HEK293 (cell line): ENCODE measurements around the gene SNCG.

ENCODE experiments used
- CTCF ChIA-PET: fragments of 350-600 bp; formaldehyde crosslinking; extraction: SDS; loops from one replicate; lab custom pipeline; 2021; ENCODE audit warnings: antibody characterized with exemption; lab: Yijun Ruan, JAX
- POLR2A ChIA-PET: fragments of 300-600 bp; formaldehyde crosslinking; extraction: SDS; loops from one replicate; lab custom pipeline; 2020; ENCODE audit warnings: antibody characterized with exemption, inconsistent platforms; lab: Yijun Ruan, JAX
- H3K27ac ChIP-seq: fragments of 200-500 bp; sonication (Bioruptor generic); 2 replicates; pipeline ENCODE4 v1.5.1; 2014; ENCODE audit warnings: low read depth, low read length, control low read depth, inconsistent platforms; ENCODE audit errors: extremely low read depth
- H3K36me3 ChIP-seq, 2 experiments: fragments of 200-500 bp in 1 of 2; sonication (Bioruptor generic) in 1 of 2; 1 replicate in 1 of 2; 2 replicates in 1 of 2; pipeline ENCODE4 v1.5.1; 2014 to 2017; ENCODE audit warnings: inconsistent platforms in 2 of 2, low read length in 2 of 2; ENCODE audit not compliant: control insufficient read depth in 2 of 2, insufficient read depth in 1 of 2
- H3K4me1 ChIP-seq: fragments of 200-500 bp; sonication (Bioruptor generic); 2 replicates; pipeline ENCODE4 v1.5.1; 2014; ENCODE audit warnings: mild to moderate bottlenecking, low read length, inconsistent platforms; ENCODE audit not compliant: control insufficient read depth, insufficient read depth
- H3K4me3 ChIP-seq: 2 replicates; pipeline ENCODE4 v1.5.1; 2011; ENCODE audit warnings: low read depth, mild to moderate bottlenecking, control low read depth, low read length, moderate library complexity
- H3K9me3 ChIP-seq: fragments of 200-500 bp; sonication (Bioruptor generic); 2 replicates; pipeline ENCODE4 v1.5.1; 2014; ENCODE audit warnings: low read depth, low read length, inconsistent platforms; ENCODE audit not compliant: control insufficient read depth, insufficient read depth
- KLF1 ChIP-seq: fragments of 450-650 bp; formaldehyde crosslinking; IDR thresholded peaks from 2 replicates; pipeline ENCODE4 v1.5.1; 2016; ENCODE audit warnings: missing biosample characterization, missing genetic modification characterization
- OSR2 ChIP-seq: fragments of 450-650 bp; formaldehyde crosslinking; IDR thresholded peaks from 2 replicates; pipeline ENCODE4 v1.5.1; 2016; ENCODE audit warnings: missing biosample characterization, missing genetic modification characterization
- SETDB1 ChIP-seq: IDR thresholded peaks from one replicate; pipeline ENCODE4 v1.6.1; 2017; ENCODE audit warnings: mild to moderate bottlenecking, low read length, moderate library complexity, mixed read lengths; ENCODE audit not compliant: insufficient read length
- TRIM28 ChIP-seq: IDR thresholded peaks from 2 replicates; pipeline ENCODE4 v1.6.1; 2011; ENCODE audit warnings: low read length, control low read depth, borderline replicate concordance
- YY1 ChIP-seq: fragments of 450-650 bp; formaldehyde crosslinking; IDR thresholded peaks from 2 replicates; pipeline ENCODE4 v1.5.1; 2018; ENCODE audit warnings: missing biosample characterization, missing genetic modification characterization
- ZBTB8A ChIP-seq: fragments of 450-650 bp; formaldehyde crosslinking; IDR thresholded peaks from 2 replicates; pipeline ENCODE4 v1.5.1; 2016; ENCODE audit warnings: missing biosample characterization, missing genetic modification characterization
- ZEB2 ChIP-seq: fragments of 450-650 bp; formaldehyde crosslinking; IDR thresholded peaks from 2 replicates; pipeline ENCODE4 v1.5.1; 2016; ENCODE audit warnings: missing biosample characterization, missing genetic modification characterization
- ZIC2 ChIP-seq: fragments of 450-650 bp; formaldehyde crosslinking; IDR thresholded peaks from 2 replicates; pipeline ENCODE4 v1.5.1; 2016; ENCODE audit warnings: missing biosample characterization, missing genetic modification characterization
- ZNF10 ChIP-seq: fragments of 450-650 bp; formaldehyde crosslinking; IDR thresholded peaks from 2 replicates; pipeline ENCODE4 v1.5.1; 2017; ENCODE audit warnings: missing biosample characterization, missing genetic modification characterization
- ZNF19 ChIP-seq: fragments of 450-650 bp; formaldehyde crosslinking; IDR thresholded peaks from 2 replicates; pipeline ENCODE4; 2016; ENCODE audit warnings: missing biosample characterization, missing genetic modification characterization, low read depth
- ZNF2 ChIP-seq: fragments of 450-650 bp; formaldehyde crosslinking; IDR thresholded peaks from 2 replicates; pipeline ENCODE4 v1.5.1; 2016; ENCODE audit warnings: missing biosample characterization, missing genetic modification characterization
- ZNF292 ChIP-seq: fragments of 450-650 bp; formaldehyde crosslinking; IDR thresholded peaks from 2 replicates; pipeline ENCODE4 v1.5.1; 2016; ENCODE audit warnings: low read depth, missing biosample characterization, missing genetic modification characterization, borderline replicate concordance
- ZNF311 ChIP-seq: fragments of 450-650 bp; formaldehyde crosslinking; IDR thresholded peaks from 2 replicates; pipeline ENCODE4 v1.5.1; 2017; ENCODE audit warnings: missing biosample characterization, missing genetic modification characterization, borderline replicate concordance
- ZNF341 ChIP-seq: fragments of 450-650 bp; formaldehyde crosslinking; IDR thresholded peaks from 2 replicates; pipeline ENCODE4; 2016; ENCODE audit warnings: low read depth, missing biosample characterization, missing genetic modification characterization
- ZNF404 ChIP-seq: fragments of 450-650 bp; formaldehyde crosslinking; IDR thresholded peaks from 2 replicates; pipeline ENCODE4 v1.5.1; 2017; ENCODE audit warnings: missing biosample characterization, missing genetic modification characterization
- ZNF423 ChIP-seq: fragments of 450-650 bp; formaldehyde crosslinking; IDR thresholded peaks from 2 replicates; pipeline ENCODE4 v1.5.1; 2016; ENCODE audit warnings: missing biosample characterization, missing genetic modification characterization
- ZNF549 ChIP-seq: fragments of 450-650 bp; IDR thresholded peaks from 2 replicates; pipeline ENCODE4 v1.5.1; 2018; ENCODE audit warnings: missing biosample characterization, missing genetic modification characterization, mild to moderate bottlenecking, inconsistent platforms, moderate library complexity
- ZNF600 ChIP-seq: fragments of 450-650 bp; formaldehyde crosslinking; IDR thresholded peaks from 2 replicates; pipeline ENCODE4 v1.5.1; 2016; ENCODE audit warnings: missing biosample characterization, missing genetic modification characterization
- ZXDB ChIP-seq: fragments of 450-650 bp; formaldehyde crosslinking; IDR thresholded peaks from 2 replicates; pipeline ENCODE4 v1.5.1; 2016; ENCODE audit warnings: missing biosample characterization, missing genetic modification characterization
- TF ChIP-seq, protein P1 (sequence below): fragments of 450-650 bp; formaldehyde crosslinking; IDR thresholded peaks from 2 replicates; pipeline ENCODE4 v1.5.1; 2016; ENCODE audit warnings: missing biosample characterization, missing genetic modification characterization
- TF ChIP-seq, protein P2 (sequence below): fragments of 450-650 bp; formaldehyde crosslinking; IDR thresholded peaks from 2 replicates; pipeline ENCODE4 v1.5.1; 2017; ENCODE audit warnings: missing biosample characterization, mild to moderate bottlenecking, missing genetic modification characterization, moderate library complexity
- TF ChIP-seq, protein P3 (sequence below): fragments of 450-650 bp; formaldehyde crosslinking; IDR thresholded peaks from 2 replicates; pipeline ENCODE4 v1.5.1; 2017; ENCODE audit warnings: missing biosample characterization, missing genetic modification characterization
- TF ChIP-seq, protein P4 (sequence below): fragments of 450-650 bp; formaldehyde crosslinking; IDR thresholded peaks from 2 replicates; pipeline ENCODE4 v1.5.1; 2016; ENCODE audit warnings: missing biosample characterization, missing genetic modification characterization
- TF ChIP-seq, protein P5 (sequence below): fragments of 450-650 bp; formaldehyde crosslinking; IDR thresholded peaks from 2 replicates; pipeline ENCODE4 v1.5.1; 2016; ENCODE audit warnings: missing biosample characterization, missing genetic modification characterization

SNCG gene

DNA sequence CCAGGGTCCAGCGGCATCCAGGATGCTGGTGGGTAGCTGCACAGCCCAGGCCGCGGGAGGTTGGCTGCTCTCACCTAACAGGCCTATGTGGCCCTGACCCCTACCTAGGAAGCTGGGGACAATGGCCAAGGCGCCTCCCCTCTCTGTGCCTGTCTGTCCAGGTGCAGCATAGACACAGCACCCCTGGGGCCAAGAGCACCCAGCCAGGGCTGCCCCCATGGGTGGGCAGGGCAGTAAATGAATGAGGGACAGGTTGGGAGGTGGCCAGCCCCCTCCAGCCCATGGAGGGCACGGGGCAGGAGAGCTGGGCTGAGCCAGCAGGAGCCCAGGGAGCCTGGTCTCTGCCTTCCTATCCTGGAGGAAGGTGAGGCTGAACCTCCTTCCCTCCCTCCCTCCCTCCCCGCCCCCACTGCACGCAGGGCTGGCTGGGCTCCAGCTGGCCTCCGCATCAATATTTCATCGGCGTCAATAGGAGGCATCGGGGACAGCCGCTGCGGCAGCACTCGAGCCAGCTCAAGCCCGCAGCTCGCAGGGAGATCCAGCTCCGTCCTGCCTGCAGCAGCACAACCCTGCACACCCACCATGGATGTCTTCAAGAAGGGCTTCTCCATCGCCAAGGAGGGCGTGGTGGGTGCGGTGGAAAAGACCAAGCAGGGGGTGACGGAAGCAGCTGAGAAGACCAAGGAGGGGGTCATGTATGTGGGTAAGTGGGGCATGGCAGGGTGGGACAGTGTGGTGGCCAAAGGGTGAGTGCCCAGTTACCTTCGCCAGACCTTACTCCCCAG lies at the start of gene SNCG:
Gene SNCG (plus strand): TSS at position 484 of the 785 bp plus-strand sequence. CDS start 99 bp downstream, at position 583.
- peak; percentile 93 for TF ChIP-seq KLF1 (tag by site-specific recombination)
- 0 out of 2 replicates have a peak, but pooled peaks have one; percentile 21 for TF ChIP-seq ZBTB8A
- TF ChIP-seq ZEB2 (tag by site-specific recombination): no peak
- TF ChIP-seq ZNF341: peak; percentile 82
- TF ChIP-seq ZNF311 (tag by site-specific recombination): no peak
- TF ChIP-seq, protein P1, sequence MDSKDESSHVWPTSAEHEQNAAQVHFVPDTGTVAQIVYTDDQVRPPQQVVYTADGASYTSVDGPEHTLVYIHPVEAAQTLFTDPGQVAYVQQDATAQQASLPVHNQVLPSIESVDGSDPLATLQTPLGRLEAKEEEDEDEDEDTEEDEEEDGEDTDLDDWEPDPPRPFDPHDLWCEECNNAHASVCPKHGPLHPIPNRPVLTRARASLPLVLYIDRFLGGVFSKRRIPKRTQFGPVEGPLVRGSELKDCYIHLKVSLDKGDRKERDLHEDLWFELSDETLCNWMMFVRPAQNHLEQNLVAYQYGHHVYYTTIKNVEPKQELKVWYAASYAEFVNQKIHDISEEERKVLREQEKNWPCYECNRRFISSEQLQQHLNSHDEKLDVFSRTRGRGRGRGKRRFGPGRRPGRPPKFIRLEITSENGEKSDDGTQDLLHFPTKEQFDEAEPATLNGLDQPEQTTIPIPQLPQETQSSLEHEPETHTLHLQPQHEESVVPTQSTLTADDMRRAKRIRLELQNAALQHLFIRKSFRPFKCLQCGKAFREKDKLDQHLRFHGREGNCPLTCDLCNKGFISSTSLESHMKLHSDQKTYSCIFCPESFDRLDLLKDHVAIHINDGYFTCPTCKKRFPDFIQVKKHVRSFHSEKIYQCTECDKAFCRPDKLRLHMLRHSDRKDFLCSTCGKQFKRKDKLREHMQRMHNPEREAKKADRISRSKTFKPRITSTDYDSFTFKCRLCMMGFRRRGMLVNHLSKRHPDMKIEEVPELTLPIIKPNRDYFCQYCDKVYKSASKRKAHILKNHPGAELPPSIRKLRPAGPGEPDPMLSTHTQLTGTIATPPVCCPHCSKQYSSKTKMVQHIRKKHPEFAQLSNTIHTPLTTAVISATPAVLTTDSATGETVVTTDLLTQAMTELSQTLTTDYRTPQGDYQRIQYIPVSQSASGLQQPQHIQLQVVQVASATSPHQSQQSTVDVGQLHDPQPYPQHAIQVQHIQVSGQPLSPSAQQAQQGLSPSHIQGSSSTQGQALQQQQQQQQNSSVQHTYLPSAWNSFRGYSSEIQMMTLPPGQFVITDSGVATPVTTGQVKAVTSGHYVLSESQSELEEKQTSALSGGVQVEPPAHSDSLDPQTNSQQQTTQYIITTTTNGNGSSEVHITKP: peak; percentile 48
- TF ChIP-seq ZNF423 (tag by site-specific recombination): peak; percentile 48
- peak; percentile 32 for TF ChIP-seq ZIC2
- TF ChIP-seq, protein P2, sequence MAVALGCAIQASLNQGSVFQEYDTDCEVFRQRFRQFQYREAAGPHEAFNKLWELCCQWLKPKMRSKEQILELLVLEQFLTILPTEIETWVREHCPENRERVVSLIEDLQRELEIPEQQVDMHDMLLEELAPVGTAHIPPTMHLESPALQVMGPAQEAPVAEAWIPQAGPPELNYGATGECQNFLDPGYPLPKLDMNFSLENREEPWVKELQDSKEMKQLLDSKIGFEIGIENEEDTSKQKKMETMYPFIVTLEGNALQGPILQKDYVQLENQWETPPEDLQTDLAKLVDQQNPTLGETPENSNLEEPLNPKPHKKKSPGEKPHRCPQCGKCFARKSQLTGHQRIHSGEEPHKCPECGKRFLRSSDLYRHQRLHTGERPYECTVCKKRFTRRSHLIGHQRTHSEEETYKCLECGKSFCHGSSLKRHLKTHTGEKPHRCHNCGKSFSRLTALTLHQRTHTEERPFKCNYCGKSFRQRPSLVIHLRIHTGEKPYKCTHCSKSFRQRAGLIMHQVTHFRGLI (tag by site-specific recombination): peak; percentile 78
- TF ChIP-seq ZNF600 (tag by site-specific recombination): peak; percentile 94
- TF ChIP-seq, protein P3, sequence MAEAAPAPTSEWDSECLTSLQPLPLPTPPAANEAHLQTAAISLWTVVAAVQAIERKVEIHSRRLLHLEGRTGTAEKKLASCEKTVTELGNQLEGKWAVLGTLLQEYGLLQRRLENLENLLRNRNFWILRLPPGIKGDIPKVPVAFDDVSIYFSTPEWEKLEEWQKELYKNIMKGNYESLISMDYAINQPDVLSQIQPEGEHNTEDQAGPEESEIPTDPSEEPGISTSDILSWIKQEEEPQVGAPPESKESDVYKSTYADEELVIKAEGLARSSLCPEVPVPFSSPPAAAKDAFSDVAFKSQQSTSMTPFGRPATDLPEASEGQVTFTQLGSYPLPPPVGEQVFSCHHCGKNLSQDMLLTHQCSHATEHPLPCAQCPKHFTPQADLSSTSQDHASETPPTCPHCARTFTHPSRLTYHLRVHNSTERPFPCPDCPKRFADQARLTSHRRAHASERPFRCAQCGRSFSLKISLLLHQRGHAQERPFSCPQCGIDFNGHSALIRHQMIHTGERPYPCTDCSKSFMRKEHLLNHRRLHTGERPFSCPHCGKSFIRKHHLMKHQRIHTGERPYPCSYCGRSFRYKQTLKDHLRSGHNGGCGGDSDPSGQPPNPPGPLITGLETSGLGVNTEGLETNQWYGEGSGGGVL (tag by site-specific recombination): peak; percentile 63
- POLR2A ChIA-PET: no interaction called here
- no peaks in the 10 kb centered on the region for H3K36me3 ChIP-seq
- no peaks in the 10 kb centered on the region for H3K9me3 ChIP-seq
- H3K4me3 ChIP-seq: no peak within 1 kb of the TSS
- H3K4me1 ChIP-seq: no peaks in the 10 kb centered on the region
- H3K27ac ChIP-seq: no peak within 1 kb of the TSS
- CTCF ChIA-PET: interaction anchor here (1.4 to 3.8 kb wide), 3 partner anchors 11 to 20 kb away, joined by 11 to 21 read pairs (median 14); no protein-coding TSS in a partner anchor

DNA sequence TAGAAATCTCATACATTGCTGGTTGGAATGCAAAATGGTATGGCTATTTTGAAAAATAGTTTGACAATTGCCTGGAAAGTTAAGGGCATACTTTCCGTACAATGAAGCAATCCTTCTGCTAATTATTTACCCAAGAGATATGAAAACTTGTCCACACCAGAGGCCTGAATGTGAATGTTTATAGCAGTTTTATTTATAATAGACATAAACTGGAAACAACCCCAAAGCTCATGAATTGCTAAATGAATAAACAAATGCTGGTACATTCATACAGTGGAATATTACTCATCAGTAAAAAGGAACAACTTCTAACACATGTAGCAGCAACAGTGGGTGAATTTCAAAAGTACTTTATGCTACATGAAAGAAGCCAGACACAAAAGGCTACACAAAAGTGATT lies 43.7 kb upstream of the SNCG start:
- Histone ChIP-seq H3K27ac (no peak overlapping the region), H3K4me1 (no peaks in the 10 kb centered on the region; the same call in 1 of the 2 replicates), H3K9me3 (no peaks in the 10 kb centered on the region), H3K4me3 (no peak overlapping the region), H3K36me3 (peaks cover 40 to 53% of the 10 kb centered on the region in 2 experiments)
- POLR2A ChIA-PET: no interaction called here
- CTCF ChIA-PET: no interaction called here
- TF ChIP-seq, protein P4, sequence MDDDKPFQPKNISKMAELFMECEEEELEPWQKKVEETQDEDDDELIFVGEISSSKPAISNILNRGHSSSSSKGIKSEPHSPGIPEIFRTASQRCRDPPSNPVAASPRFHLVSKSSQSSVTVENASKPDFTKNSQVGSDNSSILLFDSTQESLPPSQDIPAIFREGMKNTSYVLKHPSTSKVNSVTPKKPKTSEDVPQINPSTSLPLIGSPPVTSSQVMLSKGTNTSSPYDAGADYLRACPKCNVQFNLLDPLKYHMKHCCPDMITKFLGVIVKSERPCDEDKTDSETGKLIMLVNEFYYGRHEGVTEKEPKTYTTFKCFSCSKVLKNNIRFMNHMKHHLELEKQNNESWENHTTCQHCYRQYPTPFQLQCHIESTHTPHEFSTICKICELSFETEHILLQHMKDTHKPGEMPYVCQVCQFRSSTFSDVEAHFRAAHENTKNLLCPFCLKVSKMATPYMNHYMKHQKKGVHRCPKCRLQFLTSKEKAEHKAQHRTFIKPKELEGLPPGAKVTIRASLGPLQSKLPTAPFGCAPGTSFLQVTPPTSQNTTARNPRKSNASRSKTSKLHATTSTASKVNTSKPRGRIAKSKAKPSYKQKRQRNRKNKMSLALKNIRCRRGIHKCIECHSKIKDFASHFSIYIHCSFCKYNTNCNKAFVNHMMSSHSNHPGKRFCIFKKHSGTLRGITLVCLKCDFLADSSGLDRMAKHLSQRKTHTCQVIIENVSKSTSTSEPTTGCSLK (tag by site-specific recombination): no peak
- TF ChIP-seq ZNF19 (tag by site-specific recombination) (no peak), ZNF10 (tag by site-specific recombination) (no peak), ZXDB (tag by site-specific recombination) (no peak), SETDB1 (no peak), ZNF292 (tag by site-specific recombination) (no peak), YY1 (tag by site-specific recombination) (no peak), TRIM28 (no peak), ZNF404 (tag by site-specific recombination) (no peak), ZNF600 (tag by site-specific recombination) (no peak), OSR2 (no peak), ZNF549 (no peak), ZNF2 (tag by site-specific recombination) (no peak)
- TF ChIP-seq, protein P5, sequence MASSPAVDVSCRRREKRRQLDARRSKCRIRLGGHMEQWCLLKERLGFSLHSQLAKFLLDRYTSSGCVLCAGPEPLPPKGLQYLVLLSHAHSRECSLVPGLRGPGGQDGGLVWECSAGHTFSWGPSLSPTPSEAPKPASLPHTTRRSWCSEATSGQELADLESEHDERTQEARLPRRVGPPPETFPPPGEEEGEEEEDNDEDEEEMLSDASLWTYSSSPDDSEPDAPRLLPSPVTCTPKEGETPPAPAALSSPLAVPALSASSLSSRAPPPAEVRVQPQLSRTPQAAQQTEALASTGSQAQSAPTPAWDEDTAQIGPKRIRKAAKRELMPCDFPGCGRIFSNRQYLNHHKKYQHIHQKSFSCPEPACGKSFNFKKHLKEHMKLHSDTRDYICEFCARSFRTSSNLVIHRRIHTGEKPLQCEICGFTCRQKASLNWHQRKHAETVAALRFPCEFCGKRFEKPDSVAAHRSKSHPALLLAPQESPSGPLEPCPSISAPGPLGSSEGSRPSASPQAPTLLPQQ (tag by site-specific recombination): no peak
